OCI-LY7 (cell line): ENCODE data around the gene C3orf20.

ENCODE experiments used
- EZH2phosphoT487 ChIP-seq: fragments of 200-600 bp; sonication (generic); IDR thresholded peaks from 2 replicates; pipeline ENCODE4 v1.6.1; 2018; ENCODE audit warnings: low read depth, borderline replicate concordance, mild to moderate bottlenecking, mixed run types, antibody characterized with exemption, low read length, moderate library complexity, mixed read lengths
- TF ChIP-seq, protein P1 (sequence below): fragments of 200-600 bp; sonication (generic); conservative IDR thresholded peaks from 2 replicates; pipeline ENCODE4 v1.5.1; 2014; ENCODE audit warnings: mild to moderate bottlenecking, antibody characterized with exemption, low read length, moderate library complexity, mixed read lengths

DNA sequence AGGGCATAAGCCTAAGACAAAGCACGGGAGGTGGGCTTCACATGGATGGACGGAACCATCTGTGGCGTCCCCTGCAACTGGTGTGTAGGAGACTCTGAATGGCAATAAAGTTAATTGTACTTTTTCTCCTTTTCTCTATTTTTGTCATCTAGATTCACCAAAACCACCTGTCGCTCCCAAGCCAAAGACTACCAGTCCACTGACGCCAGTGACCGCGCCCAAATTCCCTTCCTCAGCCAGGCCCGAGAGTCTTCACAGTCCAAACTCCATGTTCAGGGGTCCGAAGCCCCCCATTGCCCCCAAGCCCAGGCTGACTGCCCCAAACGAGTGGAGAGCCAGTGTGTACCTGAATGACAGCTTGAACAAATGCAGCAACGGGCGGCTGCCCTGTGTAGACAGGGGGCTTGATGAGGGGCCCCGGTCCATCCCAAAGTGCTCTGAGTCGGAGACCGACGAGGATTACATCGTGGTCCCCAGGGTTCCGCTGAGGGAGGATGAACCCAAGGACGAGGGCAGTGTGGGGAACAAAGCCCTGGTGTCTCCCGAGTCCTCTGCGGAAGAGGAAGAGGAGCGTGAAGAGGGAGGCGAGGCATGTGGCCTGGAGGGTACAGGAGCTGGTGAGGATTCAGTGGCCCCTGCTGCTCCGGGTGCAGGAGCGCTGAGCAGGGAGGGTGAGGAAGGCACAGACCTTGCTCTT, 144.0 kb downstream of the C3orf20 start, which contains the start of gene FGD5:
- TF ChIP-seq, protein P1, sequence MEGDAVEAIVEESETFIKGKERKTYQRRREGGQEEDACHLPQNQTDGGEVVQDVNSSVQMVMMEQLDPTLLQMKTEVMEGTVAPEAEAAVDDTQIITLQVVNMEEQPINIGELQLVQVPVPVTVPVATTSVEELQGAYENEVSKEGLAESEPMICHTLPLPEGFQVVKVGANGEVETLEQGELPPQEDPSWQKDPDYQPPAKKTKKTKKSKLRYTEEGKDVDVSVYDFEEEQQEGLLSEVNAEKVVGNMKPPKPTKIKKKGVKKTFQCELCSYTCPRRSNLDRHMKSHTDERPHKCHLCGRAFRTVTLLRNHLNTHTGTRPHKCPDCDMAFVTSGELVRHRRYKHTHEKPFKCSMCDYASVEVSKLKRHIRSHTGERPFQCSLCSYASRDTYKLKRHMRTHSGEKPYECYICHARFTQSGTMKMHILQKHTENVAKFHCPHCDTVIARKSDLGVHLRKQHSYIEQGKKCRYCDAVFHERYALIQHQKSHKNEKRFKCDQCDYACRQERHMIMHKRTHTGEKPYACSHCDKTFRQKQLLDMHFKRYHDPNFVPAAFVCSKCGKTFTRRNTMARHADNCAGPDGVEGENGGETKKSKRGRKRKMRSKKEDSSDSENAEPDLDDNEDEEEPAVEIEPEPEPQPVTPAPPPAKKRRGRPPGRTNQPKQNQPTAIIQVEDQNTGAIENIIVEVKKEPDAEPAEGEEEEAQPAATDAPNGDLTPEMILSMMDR: no peak
- TF ChIP-seq EZH2phosphoT487: no peak
